Stimulated activated CD8-positive, alpha-beta memory T cell treated with anti-CD3 and anti-CD28 coated beads, Interleukin-15, amount 100 ng/mL, for 1 hour (primary cell): ENCODE results near the gene ADAMTSL5.
"Not testable (repeated sequence)": the region's sequence is repeated elsewhere in the genome, so short reads cannot be mapped to it uniquely, and the experiment has no call there.

ENCODE experiments used
- DNase-seq: peaks from one replicate; pipeline ENCODE4 v3.0.0-alpha.2; 2020; ENCODE audit warnings: low read depth

The ADAMTSL5 gene

GRCh38 chr19:1481893-1482360 is 30.9 kb downstream of the ADAMTSL5 start:
- no peak for DNase-seq

GRCh38 chr19:1481224-1481892 is 31.5 kb downstream of the ADAMTSL5 start:
- DNase-seq, result no peak

GRCh38 chr19:1478934-1479707 is 33.7 kb downstream of the ADAMTSL5 start, which contains the start of gene C19orf25:
Gene C19orf25, minus strand, starts transcription at chr19:1479215. Its CDS starts 312 bp downstream, at chr19:1478903.
- DNase-seq, result peak; percentile 84

GRCh38 chr19:1477056-1477455 is 35.8 kb downstream of the ADAMTSL5 start:
- not testable (repeated sequence) for DNase-seq

- no peak for DNase-seq
Measured at GRCh38 chr19:1475751-1476437, 36.9 kb downstream of the ADAMTSL5 start.

GRCh38 chr19:1474765-1475351 is 38.0 kb downstream of the ADAMTSL5 start:
- no peak for DNase-seq

GRCh38 chr19:1474011-1474764 is 38.6 kb downstream of the ADAMTSL5 start:
- DNase-seq, result no peak

- no peak for DNase-seq
Measured at GRCh38 chr19:1473085-1473851, 39.6 kb downstream of the ADAMTSL5 start.

- no peak for DNase-seq
Measured at GRCh38 chr19:1472231-1473084, 40.4 kb downstream of the ADAMTSL5 start.

GRCh38 chr19:1471515-1472160 is 41.2 kb downstream of the ADAMTSL5 start:
- DNase-seq, result no peak

GRCh38 chr19:1471010-1471514 is 41.8 kb downstream of the ADAMTSL5 start:
- DNase-seq, result no peak

- peak; percentile 47 for DNase-seq
Measured at GRCh38 chr19:1470305-1471009, 42.4 kb downstream of the ADAMTSL5 start.

- no peak for DNase-seq
Measured at GRCh38 chr19:1470055-1470304, 42.8 kb downstream of the ADAMTSL5 start.

- DNase-seq, result no peak
Measured at GRCh38 chr19:1469255-1470054, 43.4 kb downstream of the ADAMTSL5 start.

GRCh38 chr19:1468821-1469254 is 44.0 kb downstream of the ADAMTSL5 start:
- DNase-seq, result no peak

- no peak for DNase-seq
Measured at GRCh38 chr19:1468274-1468820, 44.5 kb downstream of the ADAMTSL5 start.

- DNase-seq, result no peak
Measured at GRCh38 chr19:1467490-1468273, 45.1 kb downstream of the ADAMTSL5 start.
